Esophagus squamous epithelium (tissue), 4 donors: ENCODE data around the gene ACAA2.

ENCODE experiments used
- CTCF ChIP-seq, 6 experiments: fragments of 450-650 bp in 4 of 6; fragments of 200-600 bp in 2 of 6; sonication (generic) in 2 of 6; IDR thresholded peaks; one replicate each; pipeline ENCODE4 v1.5.1; 2016 to 2019; ENCODE audit warnings: antibody characterized with exemption in 6 of 6, mild to moderate bottlenecking in 4 of 6, moderate library complexity in 4 of 6
- POLR2A ChIP-seq, 4 donors: fragments of 450-650 bp; IDR thresholded peaks; one replicate each; pipeline ENCODE4 v1.6.1; 2017; ENCODE audit warnings: antibody characterized with exemption in 4 of 4, mild to moderate bottlenecking in 4 of 4, moderate library complexity in 3 of 4

GRCh38 chr18:49758263-49758610 is 55.1 kb downstream of the ACAA2 start:
- TF ChIP-seq CTCF (IDR thresholded peaks at IDR 0.05) (no peak), POLR2A (IDR thresholded peaks at IDR 0.05) (no peak)
